Measurements from ENCODE around the gene GREB1. TPM values are rescaled to one million over a fixed set of nuclear protein-coding genes. Genes with fewer than 3 reads are reported as not detected.

Gene GREB1
- total and polyA plus RNA-seq, 2 of the 4 experiments (the other 2 are of a cell fraction): 0.05 TPM; not detected in 1

DNA sequence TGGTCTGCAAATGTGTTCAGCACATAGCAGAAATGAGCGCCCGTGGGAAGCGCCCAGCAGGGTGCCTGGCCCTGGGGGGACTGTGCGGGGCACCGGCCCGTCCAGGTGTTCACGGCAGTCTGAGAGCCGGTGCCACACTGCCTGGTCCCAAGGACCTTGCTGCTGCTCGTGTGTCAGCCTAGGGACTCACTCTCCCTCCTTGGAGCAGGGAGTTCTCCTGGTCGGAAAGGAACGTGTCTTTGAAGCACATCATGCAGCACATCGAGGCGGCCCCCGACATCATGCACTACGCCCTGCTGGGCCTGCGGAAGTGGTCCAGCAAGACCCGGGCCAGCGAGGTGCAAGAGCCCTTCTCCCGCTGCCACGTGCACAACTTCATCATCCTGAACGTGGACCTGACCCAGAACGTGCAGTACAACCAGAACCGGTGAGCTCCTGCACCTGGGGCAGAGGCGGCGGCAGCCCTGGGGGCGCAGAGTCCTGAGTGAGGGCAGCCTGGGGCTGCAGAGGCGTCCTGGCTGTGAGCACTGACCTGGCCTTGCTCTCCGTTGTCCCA lies 100.2 kb downstream of the GREB1 start:
- intact Hi-C loops (cut with micrococcal nuclease): no loop called here
- no peak overlapping the region for H2BK5ac ChIP-seq (ENCODE audit: low read depth, low read length, poor library complexity, severe bottlenecking)
- H3K14ac ChIP-seq (replicated peaks; ENCODE audit: low read depth, low read length): no peak overlapping the region

More for the DNA sequence above, 100.2 kb downstream of the GREB1 start:
- H3K36me3 ChIP-seq (ENCODE audit: control insufficient read depth, insufficient read depth, low read length): no peaks in the 10 kb centered on the region
- no peak overlapping the region for H3K4me2 ChIP-seq (ENCODE audit: low read depth, low read length)
- no peak overlapping the region for H2BK20ac ChIP-seq (ENCODE audit: low read depth, low read length)
- TF ChIP-seq MAFK (IDR thresholded peaks at IDR 0.05; ENCODE audit: low read depth, low read length) (no peak), BHLHE40 (IDR thresholded peaks at IDR 0.05; ENCODE audit: low read depth, low read length) (no peak), CEBPB (IDR thresholded peaks at IDR 0.05; ENCODE audit: low read depth, low read length) (no peak), MXI1 (IDR thresholded peaks at IDR 0.05; ENCODE audit: borderline replicate concordance, low read depth, low read length) (no peak), FOS (IDR thresholded peaks at IDR 0.05; ENCODE audit: low read depth, low read length) (no peak)
- no peak overlapping the region for H3K18ac ChIP-seq (ENCODE audit: low read depth, low read length)
- H3K4me3 ChIP-seq (ENCODE audit: insufficient read depth, low read depth, low read length): no peak overlapping the region
- H3K9me1 ChIP-seq (ENCODE audit: insufficient read depth, low read length): no peaks in the 10 kb centered on the region
- in situ Hi-C loops (cut with MboI; ENCODE audit: low sequenced_read_pairs) (no loop called here), dilution Hi-C loops (cut with HindIII; ENCODE audit: low sequenced_read_pairs, unreplicated experiment) (no loop called here)
- 80% methylated on average over 14 of the region's 28 CpGs; no CpG with 5 or more reads in 1 of the 2 experiments for WGBS, 2 experiments (ENCODE audit: extremely low coverage in 2 of 2, insufficient read length in 1 of 2)
- H2BK15ac ChIP-seq (ENCODE audit: low read depth, low read length): no peak overlapping the region
- ATAC-seq (ENCODE audit: low read depth) (no peak), DNase-seq (no peak)
- no peak overlapping the region for H4K91ac ChIP-seq (ENCODE audit: insufficient read depth, low read depth, low read length)
- H3K27me3 ChIP-seq (ENCODE audit: control insufficient read depth, insufficient read depth, low read length): peaks cover 51% of the 10 kb centered on the region
- no peak overlapping the region for H2BK120ac ChIP-seq (ENCODE audit: low read depth, low read length)
- H3K4ac ChIP-seq (ENCODE audit: low read depth, low read length): no peak overlapping the region
- H2AK9ac ChIP-seq (replicated peaks; ENCODE audit: low read depth, low read length, poor library complexity): no peak overlapping the region
- no peak overlapping the region for H3K23ac ChIP-seq (ENCODE audit: low read depth, low read length)
- BruUV-seq (replicated peaks): no TSS peak
- no peaks in the 10 kb centered on the region for H3K4me1 ChIP-seq (ENCODE audit: control insufficient read depth, insufficient read depth, low read length)
- H3K27ac ChIP-seq (ENCODE audit: insufficient read depth, low read length): no peak overlapping the region
- ChIA-PET POLR2A (ENCODE audit: unreplicated experiment) (no interaction called here), CTCF (no interaction called here)
- no peak overlapping the region for H4K5ac ChIP-seq (ENCODE audit: low read depth, low read length)
- H3K9ac ChIP-seq (ENCODE audit: low read depth, low read length): no peak overlapping the region
- H2AFZ ChIP-seq (replicated peaks; ENCODE audit: low read length, poor library complexity): no peak overlapping the region
- H3K79me1 ChIP-seq (ENCODE audit: low read depth in 1 of 2, low read length in 2 of 2): no peaks in the 10 kb centered on the region
- H3K56ac ChIP-seq (ENCODE audit: extremely low read depth, insufficient read depth, low read length): no peak overlapping the region
- no peak overlapping the region for H4K8ac ChIP-seq (ENCODE audit: low read depth in 2 of 2, low read length in 2 of 2)
- 0 out of 2 replicates have a peak, but pooled peaks cover 2% of the 10 kb centered on the region for H3K9me3 ChIP-seq (ENCODE audit: control insufficient read depth, insufficient read depth, low read length)
- H2AK5ac ChIP-seq (ENCODE audit: low read depth, low read length): no peak overlapping the region
- no peaks in the 10 kb centered on the region for H4K20me1 ChIP-seq (ENCODE audit: insufficient read depth, low read length)

All from IMR-90 (cell line).